Epidermal melanocyte (primary cell): Measurements from ENCODE around the gene HYLS1.

Experiments
- DNase-seq: peaks from one replicate; pipeline ENCODE4 v3.0.0; 2011; ENCODE audit warnings: low spot score; ENCODE audit not compliant: insufficient read length

HYLS1 gene

DNA sequence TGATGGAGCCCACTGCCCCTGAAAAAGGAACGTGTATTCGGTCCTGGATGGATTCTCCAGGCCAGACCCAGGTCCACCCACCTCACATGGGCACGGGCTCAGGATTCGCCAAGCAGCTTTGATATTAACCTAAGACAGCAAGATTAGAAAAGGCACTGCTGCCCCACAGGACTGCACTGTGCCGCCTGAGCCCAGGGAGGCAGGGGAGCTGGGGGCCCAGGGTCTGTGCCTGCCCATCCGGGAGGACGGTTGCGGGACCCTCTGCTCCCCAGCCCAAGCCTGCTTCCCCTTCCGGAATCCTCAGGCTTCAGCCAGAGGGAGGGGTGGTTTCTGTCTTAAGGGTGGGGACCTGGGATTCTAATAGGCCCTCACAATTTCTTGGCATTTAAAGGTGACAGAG lies 44.8 kb downstream of the HYLS1 start:
- no peak for DNase-seq

DNA sequence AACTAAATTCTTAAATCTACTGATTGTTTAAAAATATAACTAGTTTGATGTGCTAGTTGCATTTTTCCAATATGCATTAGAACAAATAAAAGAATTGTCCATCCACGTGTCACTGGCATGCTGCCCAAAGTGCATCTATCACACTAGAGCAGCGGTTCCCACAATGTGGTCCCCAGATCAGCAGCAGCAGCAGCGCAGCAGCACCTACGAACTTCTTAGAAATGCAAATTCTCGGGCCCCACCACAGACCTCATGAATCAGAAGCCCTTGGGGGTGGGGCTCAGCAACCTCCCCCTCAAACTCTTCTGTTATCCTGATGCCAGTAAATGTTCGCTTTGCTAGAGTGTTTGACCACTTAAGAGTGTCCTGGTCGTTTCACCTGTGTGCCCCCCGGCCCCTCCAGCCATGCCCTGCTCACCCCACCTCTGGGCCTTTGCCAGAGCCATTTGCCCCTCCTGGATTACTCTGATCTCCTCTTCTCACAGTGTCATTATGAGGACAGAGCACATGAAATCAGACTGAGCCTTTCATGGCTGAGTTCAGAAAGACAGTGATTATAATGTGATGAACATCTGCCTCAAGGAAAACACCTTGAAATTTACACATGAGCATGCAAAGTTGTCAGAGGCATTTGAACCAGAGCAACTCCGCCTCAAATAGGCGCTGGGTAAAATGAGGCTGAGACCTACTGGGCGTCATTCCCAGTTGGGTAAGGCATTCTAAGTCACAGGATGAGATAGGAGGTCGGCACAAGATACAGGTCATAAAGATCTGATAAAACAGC lies 45.8 kb downstream of the HYLS1 start:
- DNase-seq = no peak

DNA sequence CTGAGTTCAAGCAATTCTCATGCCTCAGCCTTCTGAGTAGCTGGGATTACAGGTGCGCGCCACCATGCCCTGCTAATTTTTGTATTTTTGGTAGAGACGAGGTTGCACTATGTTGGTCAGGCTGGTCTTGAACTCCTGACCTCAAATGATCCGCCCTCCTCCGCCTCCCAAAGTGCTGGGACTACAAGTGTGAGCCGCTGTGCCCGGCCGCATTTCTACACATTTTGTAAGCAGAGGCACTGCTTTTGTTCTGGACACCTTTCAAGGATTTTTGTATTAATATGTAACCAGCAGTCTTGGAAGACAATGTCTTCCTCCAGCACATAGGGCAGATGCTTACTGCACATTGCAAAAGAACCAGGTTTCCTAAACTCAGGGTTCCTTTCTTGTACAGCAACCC lies 47.0 kb downstream of the HYLS1 start:
- no peak for DNase-seq

- DNase-seq = no peak
Measured at GRCh38 chr11:125935056-125935455, 47.6 kb downstream of the HYLS1 start.

DNA sequence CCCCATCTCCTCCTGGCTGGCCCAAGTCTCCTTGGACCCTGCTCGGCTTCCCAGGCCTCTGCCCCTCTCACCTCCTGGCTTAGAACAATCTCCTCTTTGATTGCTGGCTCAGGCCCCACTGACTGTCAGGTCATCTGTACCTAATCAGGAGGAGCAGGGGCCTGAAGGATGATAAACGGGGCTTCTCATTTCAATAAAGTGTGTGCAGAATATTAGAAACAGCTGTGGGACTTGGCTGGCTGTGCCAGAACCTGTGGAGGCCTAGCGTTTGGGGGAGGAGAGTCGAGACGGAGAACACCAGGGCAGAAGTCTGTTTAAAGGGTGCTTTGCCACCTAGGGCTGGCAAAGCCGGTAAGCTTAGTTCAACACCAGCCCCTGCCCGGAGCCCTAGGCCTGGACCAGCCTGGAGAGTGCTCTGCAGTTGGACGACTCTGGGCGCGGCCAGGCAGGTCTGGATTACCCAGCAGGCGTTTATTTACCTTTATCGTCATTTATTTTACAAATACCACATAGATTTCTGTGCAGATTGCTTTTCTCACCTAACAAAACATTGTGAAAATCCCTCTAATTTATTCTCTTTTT lies 48.2 kb downstream of the HYLS1 start:
- no peak for DNase-seq

DNA sequence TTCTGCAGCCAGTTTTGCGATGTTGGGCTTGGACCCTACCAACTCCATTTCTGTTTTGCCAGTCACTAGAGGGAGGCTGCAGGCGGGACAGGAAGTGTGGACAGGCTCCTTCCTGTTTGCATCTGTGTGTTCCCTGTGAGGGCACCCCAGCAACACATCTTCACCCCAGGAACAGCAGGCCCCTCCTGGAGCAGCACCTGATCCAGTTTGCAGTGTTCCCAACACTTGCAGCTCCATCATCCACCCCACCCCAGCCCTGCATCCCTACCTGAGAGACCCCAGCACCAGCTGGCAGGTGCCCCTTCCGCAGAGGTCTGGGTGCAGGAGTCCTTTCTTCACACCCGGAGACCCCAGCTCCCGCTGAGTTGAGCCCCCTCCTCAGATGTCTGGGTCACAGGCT lies 51.0 kb downstream of the HYLS1 start:
- DNase-seq = no peak

- no peak for DNase-seq
Measured at GRCh38 chr11:125939081-125939521, 51.6 kb downstream of the HYLS1 start.

DNA sequence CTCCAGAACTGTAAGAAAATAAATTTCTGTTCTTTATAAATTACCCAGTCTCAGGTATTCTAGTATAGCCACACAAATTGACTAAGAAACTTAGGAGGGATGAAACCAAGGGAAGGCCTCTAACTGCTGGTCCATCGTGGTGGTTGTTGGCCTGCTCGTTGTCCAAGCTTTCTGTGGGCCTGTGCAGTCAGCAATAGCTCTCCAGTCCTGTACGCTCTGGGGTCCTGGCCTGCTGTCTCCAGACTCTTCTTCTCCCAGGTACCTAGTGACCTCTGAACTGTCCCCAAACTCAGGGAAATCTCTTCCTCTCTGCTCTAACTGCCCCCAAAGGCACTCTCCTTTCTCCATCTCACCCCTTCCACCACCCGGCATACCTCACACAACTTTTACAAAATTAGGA lies 52.7 kb downstream of the HYLS1 start:
- no peak for DNase-seq

GRCh38 chr11:125941267-125941618 lies 53.8 kb downstream of the HYLS1 start:
- DNase-seq = no peak

DNA sequence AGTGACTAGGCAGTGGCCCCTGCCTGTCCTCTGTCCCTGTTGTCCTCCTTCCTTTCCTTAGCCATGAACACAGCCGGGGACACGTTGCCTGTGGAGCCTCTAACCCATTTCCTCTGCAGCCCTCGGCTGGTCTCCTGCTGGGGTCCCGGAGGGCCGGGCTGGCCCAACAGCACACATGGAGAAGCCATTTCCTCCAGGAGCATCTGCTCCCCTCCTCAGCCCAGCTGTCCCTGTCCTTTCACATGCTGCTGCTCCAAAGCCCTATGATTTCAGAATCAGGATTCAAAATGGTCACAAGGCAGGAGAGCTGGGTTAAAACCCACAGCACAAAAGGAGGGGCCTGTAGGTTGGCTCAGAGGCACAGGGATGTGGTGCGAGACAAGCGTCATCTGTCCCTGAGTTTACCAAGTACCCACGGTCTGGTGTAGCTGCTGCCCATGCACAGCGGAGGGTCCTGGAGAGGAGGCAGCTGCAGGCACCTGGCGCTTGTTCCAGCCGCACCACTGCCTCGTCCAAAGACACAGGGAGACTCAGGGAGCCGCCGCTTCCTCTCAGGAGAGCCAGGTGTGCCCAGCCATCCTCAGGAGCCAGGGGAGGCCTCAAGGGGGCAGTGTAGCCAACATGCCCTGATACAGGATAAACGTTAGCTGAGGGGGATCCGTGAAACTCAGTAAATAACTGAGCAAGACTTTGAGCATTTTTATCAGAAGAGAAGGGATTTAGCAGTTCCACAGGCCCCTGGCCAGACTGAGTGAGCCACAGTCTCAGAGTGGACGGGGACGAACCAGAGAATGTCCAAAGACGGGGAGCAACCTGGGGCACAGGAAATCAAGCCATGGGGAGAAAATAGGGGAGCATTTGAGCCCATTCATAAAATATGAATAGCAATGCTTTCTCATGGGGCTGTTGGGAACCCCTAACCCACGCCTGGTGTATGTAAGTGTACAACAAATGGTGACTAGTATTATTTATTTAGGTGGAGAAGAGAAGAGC lies 54.4 kb downstream of the HYLS1 start:
- DNase-seq = no peak

DNA sequence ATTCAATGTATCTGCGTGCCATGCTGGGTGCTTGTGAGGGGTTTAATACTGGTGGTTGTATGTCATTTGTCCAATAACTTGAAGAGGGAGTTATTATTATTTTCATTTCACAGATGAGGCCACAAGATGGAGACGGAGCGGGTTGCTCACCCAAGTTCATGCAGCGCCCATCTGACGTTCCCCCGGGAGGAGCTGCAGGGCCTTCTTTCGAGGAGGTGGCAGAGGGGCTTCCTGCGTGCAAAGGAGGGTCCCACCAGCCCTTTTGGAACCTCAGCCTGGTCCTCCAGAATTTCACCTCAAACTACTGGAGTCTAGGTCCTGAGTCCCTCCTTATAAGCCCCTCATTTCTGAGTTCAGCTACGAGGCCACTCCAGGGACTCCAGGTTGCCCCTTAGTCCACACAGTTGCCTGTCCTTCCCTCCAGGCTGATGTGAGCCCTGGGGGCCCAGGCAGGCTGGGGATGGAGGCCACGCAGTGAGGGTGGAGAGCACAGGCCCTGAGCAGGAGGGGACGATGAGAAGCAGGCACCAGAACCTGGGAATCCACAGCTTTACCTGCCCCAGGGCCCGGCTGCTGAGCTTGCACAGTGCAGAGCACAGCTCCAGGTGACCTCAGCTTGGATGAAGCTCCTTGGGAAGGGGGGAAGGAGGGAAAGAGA lies 55.4 kb downstream of the HYLS1 start:
- DNase-seq = no peak

DNA sequence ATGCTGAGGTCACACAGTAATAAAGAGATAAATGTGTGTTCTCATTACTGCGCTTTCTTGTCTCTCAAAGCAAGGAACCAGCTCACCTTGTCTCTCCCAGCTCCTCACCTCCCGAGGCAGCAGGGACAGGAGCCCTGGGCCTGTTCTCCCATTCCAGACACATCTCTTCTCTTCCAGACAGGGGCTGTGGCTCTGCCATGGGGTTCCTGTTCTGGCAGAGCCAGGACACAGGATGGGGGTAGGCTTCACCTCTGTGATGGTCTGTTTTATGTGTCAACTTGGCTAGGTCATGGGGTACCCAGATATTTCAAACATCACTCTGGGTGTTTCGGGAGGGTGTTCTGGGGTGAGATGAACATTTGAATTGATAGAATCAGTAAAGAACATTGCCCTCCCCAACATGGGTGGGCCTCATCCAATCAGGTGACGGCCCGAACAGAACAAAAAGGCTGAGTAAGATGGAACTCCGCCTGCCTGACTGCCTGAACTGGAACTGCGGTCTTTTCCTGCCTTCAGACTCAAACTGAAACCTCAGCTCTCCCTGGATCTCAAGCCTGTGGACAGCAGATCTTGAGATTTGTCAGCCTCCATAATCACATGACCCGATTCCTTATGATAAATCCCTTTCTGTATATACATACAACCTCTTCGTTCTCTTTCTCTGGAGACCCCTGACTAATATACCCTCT lies 56.3 kb downstream of the HYLS1 start:
- no peak for DNase-seq

GRCh38 chr11:125944350-125945010 lies 57.0 kb downstream of the HYLS1 start:
- DNase-seq = no peak

DNA sequence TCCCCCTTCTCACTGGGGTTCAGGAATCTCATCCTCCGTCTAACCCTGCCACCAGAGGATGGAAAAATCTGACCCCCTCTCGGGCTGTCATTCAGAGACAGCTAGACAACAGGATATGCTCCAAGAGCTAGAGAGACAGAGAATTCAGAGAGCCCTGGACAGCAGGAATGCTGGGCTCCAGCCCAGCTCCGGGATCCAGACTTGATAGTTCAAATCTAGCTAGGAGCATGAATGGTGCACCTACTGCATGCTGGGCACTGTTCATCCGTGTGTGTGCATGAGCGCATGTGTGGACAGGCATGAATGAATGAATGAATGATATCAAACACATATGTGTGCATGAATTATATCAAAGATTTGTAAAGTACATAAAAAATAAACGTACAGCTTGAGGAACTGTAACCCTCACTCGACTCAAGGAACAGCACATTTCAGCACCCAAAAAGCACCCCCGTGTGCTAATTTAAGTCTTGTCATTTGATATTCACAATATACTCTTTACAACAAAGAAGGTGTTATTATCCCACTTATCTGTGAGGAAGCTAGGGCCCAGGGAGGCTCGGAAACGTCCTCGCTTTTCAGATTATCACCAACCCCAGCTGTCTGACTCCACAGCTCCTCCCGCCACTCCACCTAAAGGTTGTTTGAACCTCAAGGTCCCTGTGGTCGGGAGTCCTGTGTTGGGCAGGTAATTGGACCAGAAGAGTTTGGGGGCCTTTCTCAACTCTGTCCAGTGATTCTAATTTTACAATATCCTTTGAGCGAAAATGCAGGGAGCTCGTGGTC lies 57.7 kb downstream of the HYLS1 start:
- DNase-seq = no peak

DNA sequence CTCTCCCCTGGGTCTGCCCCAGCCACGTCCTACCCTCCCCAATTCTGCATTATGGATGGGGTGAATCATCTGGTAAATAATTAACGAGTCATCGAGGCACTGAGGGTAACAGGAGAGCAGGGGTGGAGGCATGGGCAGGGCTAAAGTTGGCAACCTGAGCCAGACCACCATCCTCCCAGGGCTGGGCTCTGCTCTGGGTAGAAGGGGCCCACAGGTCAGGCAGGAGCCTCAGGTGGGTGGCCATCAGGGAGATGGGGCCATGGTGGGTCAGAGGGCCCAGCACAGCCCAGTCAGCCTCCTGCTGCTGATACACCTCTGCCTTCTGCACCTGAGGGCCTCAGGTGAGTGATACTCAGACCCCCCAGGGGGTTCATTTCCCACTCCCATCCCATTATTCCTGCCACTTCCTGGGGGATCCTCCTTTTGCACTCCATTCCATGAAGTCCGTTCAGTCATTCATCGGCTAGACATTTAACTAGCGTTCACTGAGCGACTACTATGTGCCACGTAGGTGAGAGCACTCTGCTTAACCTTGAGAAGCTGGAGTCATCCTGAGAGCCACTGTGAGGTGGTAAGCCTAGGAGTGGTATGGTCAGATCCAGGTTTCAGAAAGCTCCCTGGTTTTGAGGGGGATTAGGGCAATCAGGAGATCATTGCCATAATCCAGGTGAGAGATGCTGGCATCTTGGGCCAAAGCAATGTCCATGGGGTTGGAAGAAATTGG lies 58.5 kb downstream of the HYLS1 start, which contains the start of gene VSIG10L2:
Gene VSIG10L2 (plus strand): TSS at position 248 of the 724 bp plus-strand sequence. CDS start 12 bp downstream, at position 260.
- DNase-seq = no peak

DNA sequence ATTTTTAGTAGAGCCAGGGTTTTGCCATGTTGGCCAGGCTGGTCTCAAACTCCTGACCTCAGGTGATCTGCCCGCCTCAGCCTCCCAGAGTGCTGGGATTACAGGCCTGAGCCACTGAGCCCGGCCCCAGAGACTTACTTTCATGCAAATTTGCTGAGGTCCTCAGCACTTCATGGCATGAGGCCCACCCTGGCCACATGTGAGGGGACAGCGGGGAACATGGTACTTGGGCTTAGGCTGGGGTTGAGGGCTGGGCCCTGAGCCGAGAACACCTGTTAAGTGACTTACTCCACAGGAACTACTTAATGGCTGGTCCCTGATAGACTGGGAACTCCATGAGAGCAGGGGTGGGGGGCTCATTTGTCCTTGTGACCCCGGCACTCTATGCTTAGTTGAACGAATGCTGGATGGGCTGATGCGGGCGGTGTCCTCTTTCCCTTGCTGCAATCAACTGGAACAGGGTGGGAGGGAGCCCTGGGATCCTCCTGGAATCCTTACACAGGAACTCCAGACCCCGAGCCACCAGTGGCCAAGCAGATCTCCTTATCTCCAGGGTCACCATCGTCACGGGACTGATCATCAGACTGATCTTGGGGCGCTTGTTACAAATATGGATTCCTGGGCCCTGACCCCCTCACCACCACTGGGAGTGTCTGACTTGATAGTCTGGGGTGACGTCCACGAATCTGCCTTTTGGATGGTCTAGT lies 59.4 kb downstream of the HYLS1 start:
- DNase-seq = no peak

DNA sequence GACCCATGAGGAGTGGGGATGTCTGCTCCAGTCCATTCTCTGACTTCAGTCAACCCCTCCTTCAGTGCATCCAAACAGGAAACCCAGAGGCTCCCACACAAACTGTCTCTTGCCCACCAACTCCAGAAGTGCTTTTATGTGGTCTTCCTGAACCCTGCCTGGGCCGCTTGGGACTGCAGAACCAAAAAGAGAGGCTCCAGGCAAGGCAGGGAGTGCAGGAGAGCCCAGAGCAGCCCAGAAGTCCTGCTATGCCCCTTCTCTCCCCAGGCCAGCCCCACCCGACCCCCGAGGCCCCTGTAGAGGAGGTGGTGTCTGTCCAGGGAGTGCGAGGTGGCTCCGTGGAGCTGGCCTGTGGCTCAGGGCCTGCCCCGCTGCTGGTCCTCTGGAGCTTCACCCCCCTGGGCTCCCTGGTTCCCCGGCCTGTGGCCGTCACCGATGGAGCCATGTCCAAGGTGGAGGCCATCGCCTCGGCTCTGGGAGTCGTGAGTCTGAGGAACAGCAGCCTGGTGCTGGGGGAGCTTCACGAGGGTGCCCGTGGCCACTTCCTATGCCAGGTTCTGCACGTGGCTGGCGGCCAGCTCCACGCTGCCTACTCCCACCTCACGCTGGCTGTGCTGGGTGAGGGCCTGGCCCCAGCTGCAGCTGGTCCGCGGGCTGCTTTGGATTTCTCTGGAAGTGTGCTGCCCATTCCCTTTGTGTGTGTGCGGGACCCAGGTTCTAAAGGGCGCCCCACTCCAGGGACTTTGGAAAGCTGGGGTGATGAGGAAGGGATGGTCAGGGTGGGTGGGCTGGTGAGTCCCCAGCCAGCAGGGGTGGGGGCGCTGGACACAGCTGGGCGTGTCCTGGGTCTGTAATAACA lies 60.2 kb downstream of the HYLS1 start:
- DNase-seq = no peak
